Right atrium auricular region (tissue), 2 donors: Measurements from ENCODE around the gene DYNLT3. TPM values are rescaled to one million over a fixed set of nuclear protein-coding genes. Genes with fewer than 3 reads are reported as not detected.
A peak's percentile ranks its signal among the peaks of the same experiment; 100 is the strongest.

Experiments
- DNase-seq: peaks from one replicate; pipeline ENCODE4 v3.0.0-alpha.2; 2019; ENCODE audit warnings: low spot score
- H3K27ac ChIP-seq, 2 donors: fragments of 200-600 bp; sonication (generic); 1 replicate in 1 of 2; 2 replicates in 1 of 2; pipeline ENCODE4 v1.5.1; 2016 to 2019
- H3K27me3 ChIP-seq, 2 donors: fragments of 200-600 bp; sonication (generic); one replicate each; pipeline versions ENCODE4 v1.5.1 to v1.6.0; 2017 to 2019
- H3K36me3 ChIP-seq: fragments of 200-600 bp; sonication (generic); one replicate; pipeline ENCODE4 v1.5.1; 2016
- H3K4me1 ChIP-seq, 2 donors: fragments of 200-600 bp; sonication (generic); one replicate each; pipeline versions ENCODE4 v1.5.1 to v1.6.0; 2017 to 2019
- H3K4me3 ChIP-seq, 2 donors: fragments of 200-600 bp; sonication (generic); 1 replicate in 1 of 2; 2 replicates in 1 of 2; pipeline ENCODE4 v1.5.1; 2017 to 2019; ENCODE audit warnings: mild to moderate bottlenecking in 1 of 2, moderate library complexity in 1 of 2
- H3K9me3 ChIP-seq, 2 donors: fragments of 200-600 bp; sonication (generic); one replicate each; pipeline ENCODE4 v1.5.1; 2019
- total RNA-seq, 2 donors: library from RNA; depleted of rRNA; stranded (reverse); fragments of >200 nt; gene quantifications; one replicate each; pipeline ENCODE4 v1.1.0, GENCODE V29; 2016
- TF ChIP-seq, protein P1 (sequence below), 2 donors: fragments of 200-600 bp; sonication (generic); IDR thresholded peaks; one replicate each; pipeline ENCODE4 v1.5.1; 2019; ENCODE audit warnings: antibody characterized with exemption in 2 of 2

Gene DYNLT3, protein sequence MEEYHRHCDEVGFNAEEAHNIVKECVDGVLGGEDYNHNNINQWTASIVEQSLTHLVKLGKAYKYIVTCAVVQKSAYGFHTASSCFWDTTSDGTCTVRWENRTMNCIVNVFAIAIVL
- total RNA-seq, result 10 to 100 TPM; 20.9 to 25.9 TPM

DNA sequence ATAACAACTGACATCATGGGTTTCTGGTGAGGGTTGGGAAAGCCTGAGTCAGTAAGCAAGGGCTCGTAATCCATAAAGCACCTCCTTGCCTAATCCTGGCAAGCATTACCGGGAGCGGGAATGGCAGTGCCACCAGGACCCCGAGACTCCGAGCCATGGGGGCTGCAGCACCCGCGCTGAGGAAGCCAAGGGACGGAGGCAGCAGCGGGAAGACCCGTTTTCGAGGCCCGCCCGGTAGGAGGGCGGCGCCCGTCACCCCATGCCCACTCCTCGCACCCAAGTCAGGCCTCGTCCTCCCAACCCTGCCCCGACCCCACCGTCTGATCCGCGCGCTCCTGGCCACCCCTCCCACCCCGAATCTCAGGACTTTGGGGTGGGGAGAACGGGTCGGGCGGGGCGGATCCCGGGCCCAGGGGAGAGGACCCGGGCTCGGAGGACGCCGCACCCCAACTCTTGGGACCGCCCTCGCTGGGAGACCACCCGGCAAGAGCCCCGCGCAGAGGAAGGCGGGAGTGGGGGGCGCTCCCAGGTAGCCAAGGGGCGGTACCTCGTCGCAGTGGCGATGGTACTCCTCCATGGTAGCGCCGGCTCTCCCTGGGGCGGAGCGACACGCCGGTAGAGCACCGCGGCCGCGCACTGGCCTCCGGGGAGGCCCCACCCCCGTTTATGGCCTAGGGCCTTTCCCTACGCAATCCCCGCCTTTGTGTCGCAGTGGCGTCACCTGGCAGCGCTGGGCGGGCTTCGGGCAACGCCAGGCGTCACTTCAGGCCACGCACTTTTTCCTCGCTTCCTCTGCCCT, at the start of gene DYNLT3:
DYNLT3 (minus strand) TSS at position 638 of the 799 bp plus-strand sequence; CDS start at position 577, 61 bp downstream.
- Histone ChIP-seq H3K27me3 (no peaks in the 10 kb centered on the region), H3K4me3 (peak within 1 kb of the TSS; percentile 67 to 77), H3K36me3 (no peaks in the 10 kb centered on the region), H3K27ac (peak within 1 kb of the TSS; percentile 85 to 89), H3K4me1 (no peaks in the 10 kb centered on the region), H3K9me3 (no peaks in the 10 kb centered on the region)
- TF ChIP-seq, protein P1, sequence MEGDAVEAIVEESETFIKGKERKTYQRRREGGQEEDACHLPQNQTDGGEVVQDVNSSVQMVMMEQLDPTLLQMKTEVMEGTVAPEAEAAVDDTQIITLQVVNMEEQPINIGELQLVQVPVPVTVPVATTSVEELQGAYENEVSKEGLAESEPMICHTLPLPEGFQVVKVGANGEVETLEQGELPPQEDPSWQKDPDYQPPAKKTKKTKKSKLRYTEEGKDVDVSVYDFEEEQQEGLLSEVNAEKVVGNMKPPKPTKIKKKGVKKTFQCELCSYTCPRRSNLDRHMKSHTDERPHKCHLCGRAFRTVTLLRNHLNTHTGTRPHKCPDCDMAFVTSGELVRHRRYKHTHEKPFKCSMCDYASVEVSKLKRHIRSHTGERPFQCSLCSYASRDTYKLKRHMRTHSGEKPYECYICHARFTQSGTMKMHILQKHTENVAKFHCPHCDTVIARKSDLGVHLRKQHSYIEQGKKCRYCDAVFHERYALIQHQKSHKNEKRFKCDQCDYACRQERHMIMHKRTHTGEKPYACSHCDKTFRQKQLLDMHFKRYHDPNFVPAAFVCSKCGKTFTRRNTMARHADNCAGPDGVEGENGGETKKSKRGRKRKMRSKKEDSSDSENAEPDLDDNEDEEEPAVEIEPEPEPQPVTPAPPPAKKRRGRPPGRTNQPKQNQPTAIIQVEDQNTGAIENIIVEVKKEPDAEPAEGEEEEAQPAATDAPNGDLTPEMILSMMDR (IDR thresholded peaks at IDR 0.05), result no peak
- peak; percentile 82 for DNase-seq

DNA sequence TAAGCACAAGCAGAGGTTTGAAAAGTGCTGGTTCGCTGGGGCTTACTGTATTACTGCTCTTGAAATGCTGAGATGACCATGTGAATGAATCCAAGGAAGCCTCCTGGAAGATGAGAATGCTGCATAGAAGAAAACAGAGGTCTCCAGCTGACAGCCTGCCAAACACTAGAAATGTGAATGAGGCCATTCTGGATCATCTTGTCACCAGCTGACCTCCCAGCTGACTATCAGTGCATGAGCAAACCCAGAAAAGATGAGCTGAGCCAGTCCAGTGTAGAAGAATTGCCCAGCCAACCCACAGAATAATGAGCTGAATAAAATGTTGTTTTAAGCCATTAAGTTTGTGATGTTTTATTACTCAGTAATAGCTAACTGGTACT, 49.1 kb upstream of the DYNLT3 start:
- no peak for DNase-seq
- Histone ChIP-seq H3K4me1 (no peaks in the 10 kb centered on the region), H3K27ac (no peak overlapping the region), H3K36me3 (no peaks in the 10 kb centered on the region), H3K4me3 (no peak overlapping the region), H3K9me3 (no peaks in the 10 kb centered on the region), H3K27me3 (no peaks in the 10 kb centered on the region)
- TF ChIP-seq, protein P1 (IDR thresholded peaks at IDR 0.05), result no peak

DNA sequence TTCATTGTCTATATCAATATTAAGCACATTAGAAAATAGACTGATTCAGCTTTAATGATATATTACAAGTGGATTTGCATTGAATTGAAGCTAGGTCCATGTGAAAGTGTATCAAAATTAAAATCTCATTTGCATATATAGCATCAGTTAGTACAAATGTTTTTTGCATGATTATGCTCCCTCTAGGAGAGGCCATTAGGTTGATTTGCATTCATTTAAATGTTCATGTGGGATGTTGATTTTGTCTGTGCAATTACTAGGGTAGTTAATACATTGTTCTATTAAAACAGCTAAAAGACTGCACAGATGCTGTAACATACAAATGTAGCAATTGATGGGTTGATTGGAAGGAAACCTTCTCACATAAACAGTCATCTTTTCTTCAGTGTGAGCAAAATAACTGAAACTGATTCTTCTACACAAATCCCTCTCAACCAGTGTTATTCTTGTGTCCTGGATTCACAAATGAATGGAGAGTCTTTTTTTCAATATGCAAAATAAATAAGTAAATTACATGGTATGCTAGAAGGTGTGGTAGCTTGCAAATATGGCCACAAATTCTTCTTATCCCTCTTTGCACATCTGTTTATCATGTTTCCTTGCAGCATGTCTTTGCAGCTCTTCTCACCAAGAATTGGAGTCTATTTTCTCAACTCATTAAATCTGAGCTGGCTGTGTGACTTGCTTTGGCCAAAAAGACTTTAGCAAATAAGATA, 48.6 kb upstream of the DYNLT3 start:
- H3K27ac ChIP-seq, result no peak overlapping the region
- H3K4me3 ChIP-seq, result no peak overlapping the region
- no peaks in the 10 kb centered on the region for H3K36me3 ChIP-seq
- DNase-seq, result no peak
- H3K4me1 ChIP-seq, result no peaks in the 10 kb centered on the region
- TF ChIP-seq, protein P1 (IDR thresholded peaks at IDR 0.05), result no peak
- H3K9me3 ChIP-seq, result no peaks in the 10 kb centered on the region
- no peaks in the 10 kb centered on the region for H3K27me3 ChIP-seq

DNA sequence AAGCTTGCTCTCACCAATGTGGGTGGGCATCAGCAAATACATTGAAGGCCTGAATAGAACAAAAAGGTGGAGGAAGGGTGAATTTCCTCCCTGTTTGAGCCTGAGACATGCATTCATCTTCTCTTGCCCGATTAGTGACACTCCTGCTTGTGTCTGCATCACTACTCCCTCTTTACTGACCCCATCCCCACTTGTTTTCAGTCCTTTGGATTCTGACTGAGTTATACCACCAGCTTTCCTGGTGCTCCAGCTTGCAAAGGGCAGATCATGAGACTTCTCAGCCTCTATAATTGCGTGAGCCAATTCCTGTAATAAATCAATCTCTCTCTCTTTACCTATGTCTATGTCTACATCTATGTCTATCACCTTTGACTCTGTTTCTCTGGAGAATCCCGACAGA, 47.4 kb upstream of the DYNLT3 start:
- no peaks in the 10 kb centered on the region for H3K4me1 ChIP-seq
- no peaks in the 10 kb centered on the region for H3K36me3 ChIP-seq
- DNase-seq, result no peak
- no peak overlapping the region for H3K27ac ChIP-seq
- H3K4me3 ChIP-seq, result no peak overlapping the region
- TF ChIP-seq, protein P1 (IDR thresholded peaks at IDR 0.05), result no peak
- H3K27me3 ChIP-seq, result no peaks in the 10 kb centered on the region
- H3K9me3 ChIP-seq, result no peaks in the 10 kb centered on the region

DNA sequence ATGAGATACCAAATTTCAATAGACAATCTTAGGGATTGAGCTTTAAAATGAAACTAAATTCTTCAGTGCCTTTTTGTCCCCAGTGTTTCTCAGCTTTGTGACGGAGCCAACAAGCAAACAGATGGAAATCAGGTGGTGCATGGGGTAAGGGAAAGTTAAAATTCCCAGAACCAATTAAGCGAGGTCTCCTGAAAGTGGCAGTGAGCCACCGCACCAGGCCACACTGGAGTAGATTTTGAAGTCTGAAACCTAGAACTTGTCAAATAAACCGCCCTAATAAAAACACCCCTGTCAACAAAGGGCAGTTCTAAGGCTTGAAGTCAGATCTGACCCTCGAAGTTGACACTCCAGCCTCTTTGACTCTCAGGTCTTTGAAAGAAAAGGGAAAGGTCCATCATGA, 40.6 kb upstream of the DYNLT3 start:
- Histone ChIP-seq H3K36me3 (no peaks in the 10 kb centered on the region), H3K27ac (no peak overlapping the region), H3K4me3 (no peak overlapping the region), H3K27me3 (no peaks in the 10 kb centered on the region), H3K4me1 (no peaks in the 10 kb centered on the region), H3K9me3 (no peaks in the 10 kb centered on the region)
- TF ChIP-seq, protein P1 (IDR thresholded peaks at IDR 0.05), result no peak
- no peak for DNase-seq
